ENCODE measurements around the gene PIPOX. TPM values are rescaled to one million over a fixed set of nuclear protein-coding genes. Genes with fewer than 3 reads are reported as not detected.
"Not testable (repeated sequence)": the region's sequence is repeated elsewhere in the genome, so short reads cannot be mapped to it uniquely, and the experiment has no call there.

The PIPOX gene
- total RNA-seq, 1 donor from 2014 or later = 2.8 TPM

GRCh38 chr17:29076087-29076486 is 33.1 kb downstream of the PIPOX start:
- DNase-seq (ENCODE audit: low spot score) = no peak

DNA sequence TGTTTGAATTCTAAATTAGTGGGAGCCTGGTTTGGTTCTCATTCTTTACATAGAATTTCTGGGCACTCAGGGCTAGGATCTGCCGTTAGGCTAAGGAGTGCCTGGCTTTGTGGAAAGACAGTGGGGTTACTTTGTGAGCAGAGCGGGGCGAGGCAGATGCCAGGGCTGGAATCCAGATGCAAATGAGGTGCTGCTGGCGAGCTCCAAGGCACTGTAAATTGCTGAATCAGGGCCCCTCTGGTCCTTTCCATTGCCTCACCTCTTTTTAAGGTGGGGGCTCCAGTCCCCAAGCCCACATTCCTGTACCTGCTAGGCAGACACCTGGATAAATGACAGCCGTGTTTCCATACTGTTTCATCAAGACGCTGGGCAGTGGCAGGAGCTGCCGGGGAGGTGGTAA is 33.8 kb downstream of the PIPOX start:
- no peak for DNase-seq (ENCODE audit: low spot score)

GRCh38 chr17:29077320-29077719 is 34.4 kb downstream of the PIPOX start:
- DNase-seq (ENCODE audit: low spot score) = no peak

- DNase-seq (ENCODE audit: low spot score) = no peak
Observed at GRCh38 chr17:29078183-29079045, 35.5 kb downstream of the PIPOX start.

DNA sequence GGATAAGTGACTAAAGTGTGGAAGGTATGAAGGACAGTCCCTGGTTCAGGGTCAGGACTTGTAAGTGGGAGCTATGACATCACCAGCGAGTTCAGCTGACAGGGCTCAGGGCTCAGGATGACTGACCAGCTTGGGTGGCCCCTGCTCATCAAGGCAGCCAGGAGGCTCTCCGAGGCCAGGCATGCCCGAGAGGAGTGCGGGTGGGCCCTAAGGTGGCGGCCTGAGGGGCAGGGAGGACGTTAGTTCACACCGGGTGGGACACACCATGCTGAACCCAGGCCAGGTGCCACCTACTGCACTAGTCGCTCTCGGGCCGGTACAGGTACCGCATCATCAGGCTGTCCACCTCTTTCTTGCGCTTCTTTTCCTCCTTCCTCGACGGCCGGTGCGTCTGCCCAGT is 36.5 kb downstream of the PIPOX start:
- DNase-seq (ENCODE audit: low spot score) = no peak

DNA sequence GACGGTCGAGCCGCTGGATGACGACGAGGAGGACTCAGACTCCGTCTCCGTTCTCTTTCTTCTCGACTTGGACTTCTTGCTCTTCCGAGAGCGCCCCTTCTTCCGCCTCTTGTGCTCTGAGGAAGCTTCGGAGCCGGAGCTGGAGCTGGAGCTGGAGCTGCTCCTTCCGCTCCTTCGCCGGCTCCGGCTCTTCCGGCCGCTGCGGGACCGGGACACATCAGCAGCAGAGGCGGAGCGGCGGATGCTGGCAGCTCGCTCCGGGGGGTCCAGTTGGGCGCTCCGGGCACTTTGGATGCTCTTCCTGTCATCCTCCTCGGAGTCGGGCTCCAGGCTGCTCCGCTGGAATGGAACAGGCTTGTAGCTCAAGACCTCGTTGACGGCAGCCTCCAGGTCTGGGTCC is 36.9 kb downstream of the PIPOX start:
- DNase-seq (ENCODE audit: low spot score) = no peak

DNA sequence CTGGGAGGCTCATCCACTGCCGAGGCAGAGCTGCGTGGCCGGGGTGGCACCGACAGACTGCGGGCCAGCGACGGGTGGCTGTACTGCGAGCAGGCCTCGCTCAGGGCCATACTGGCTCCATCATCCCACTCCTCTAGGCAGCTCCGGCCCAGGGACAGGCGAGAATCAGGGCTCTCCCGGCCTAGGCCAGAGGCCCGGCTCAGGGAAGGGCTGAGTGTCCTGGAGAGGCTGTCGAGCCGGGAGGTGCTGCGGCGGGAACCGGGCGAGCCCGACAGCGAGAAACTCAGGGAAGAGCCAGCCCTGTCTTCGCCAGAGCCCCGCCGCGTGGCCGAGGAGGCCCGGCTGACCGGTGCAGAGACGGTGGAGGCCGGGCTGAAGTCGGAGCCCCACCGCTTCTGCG is 37.4 kb downstream of the PIPOX start:
- DNase-seq (ENCODE audit: low spot score) = no peak

GRCh38 chr17:29080965-29081364 is 38.0 kb downstream of the PIPOX start:
- no peak for DNase-seq (ENCODE audit: low spot score)

- DNase-seq (ENCODE audit: low spot score) = no peak
Observed at GRCh38 chr17:29084541-29085146, 41.7 kb downstream of the PIPOX start.

GRCh38 chr17:29085223-29085622 is 42.3 kb downstream of the PIPOX start:
- no peak for DNase-seq (ENCODE audit: low spot score)

- DNase-seq (ENCODE audit: low spot score) = no peak
Observed at GRCh38 chr17:29086628-29087332, 43.8 kb downstream of the PIPOX start.

GRCh38 chr17:29088782-29089181 is 45.8 kb downstream of the PIPOX start:
- not testable (repeated sequence) for DNase-seq (ENCODE audit: low spot score)

GRCh38 chr17:29089601-29090044 is 46.7 kb downstream of the PIPOX start:
- DNase-seq (ENCODE audit: low spot score) = no peak

- no peak for DNase-seq (ENCODE audit: low spot score)
Observed at GRCh38 chr17:29090108-29090507, 47.2 kb downstream of the PIPOX start.

- no peak for DNase-seq (ENCODE audit: low spot score)
Observed at GRCh38 chr17:29090750-29091605, 48.0 kb downstream of the PIPOX start.

GRCh38 chr17:29091606-29092289 is 48.8 kb downstream of the PIPOX start:
- DNase-seq (ENCODE audit: low spot score) = peak; percentile 65

DNA sequence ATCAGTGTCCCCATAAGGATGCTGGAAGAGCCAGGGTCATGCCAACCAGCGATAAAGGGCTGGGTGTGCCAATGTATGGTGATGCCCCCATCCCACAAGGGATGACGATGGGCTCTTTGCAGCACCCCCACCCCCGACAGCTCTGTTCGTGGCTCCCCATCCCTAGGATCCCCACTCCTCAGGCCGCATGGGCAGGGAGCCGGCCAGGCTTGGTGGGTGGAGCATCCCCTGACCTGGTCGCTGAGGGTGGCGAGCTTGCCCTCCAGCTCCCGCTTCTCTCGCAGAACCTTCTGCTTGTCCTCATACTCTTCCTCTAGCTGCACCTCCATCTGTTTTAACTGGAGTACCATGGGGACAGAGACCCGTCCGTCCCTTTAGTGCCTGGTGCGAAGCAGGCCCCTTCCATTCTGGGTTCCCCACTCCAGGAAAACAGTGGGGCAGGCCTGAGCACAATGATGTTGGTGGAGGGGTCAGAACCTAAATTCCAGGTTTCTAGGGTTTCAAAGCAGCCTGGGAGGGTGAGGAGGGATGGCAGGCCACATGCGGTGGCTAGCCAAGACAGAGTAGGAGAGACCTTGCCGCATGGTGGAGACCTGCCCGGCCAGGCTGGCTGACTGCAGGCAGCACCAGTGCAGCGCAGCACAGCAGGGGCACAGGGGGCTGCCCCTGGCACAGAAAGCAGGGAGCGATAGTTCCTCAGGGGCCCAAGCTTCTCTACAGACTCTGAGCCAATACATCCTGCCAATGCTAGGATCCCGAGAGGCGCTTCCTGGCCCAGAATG is 50.3 kb downstream of the PIPOX start:
- no peak for DNase-seq (ENCODE audit: low spot score)

- no peak for DNase-seq (ENCODE audit: low spot score)
Observed at GRCh38 chr17:29094101-29094708, 51.3 kb downstream of the PIPOX start.

DNA sequence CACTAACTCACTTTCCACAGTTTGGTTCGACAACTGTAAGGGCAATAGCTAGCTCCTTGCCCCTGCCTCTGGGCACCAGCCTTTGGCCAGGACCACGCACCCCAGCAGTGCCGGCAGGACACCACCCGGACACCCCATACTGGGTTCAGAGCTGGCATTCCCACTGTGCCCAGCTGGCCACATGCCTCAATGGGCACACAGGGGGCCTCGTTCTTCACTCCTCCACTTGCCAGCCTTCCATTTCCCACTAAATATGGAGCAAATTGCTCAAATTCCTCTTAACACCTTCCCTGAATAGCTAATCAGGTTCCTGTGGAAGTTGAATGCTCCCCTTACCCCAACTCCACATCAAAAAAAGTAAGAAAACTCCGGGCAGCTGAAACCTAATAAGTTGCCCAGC is 52.5 kb downstream of the PIPOX start:
- no peak for DNase-seq (ENCODE audit: low spot score)

GRCh38 chr17:29096094-29096493 is 53.2 kb downstream of the PIPOX start:
- DNase-seq (ENCODE audit: low spot score) = no peak

Measured in ureter (tissue), 1 donor.